RWPE2 (cell line): ENCODE measurements around the gene THSD4.

ENCODE experiments used
- ATAC-seq: fragments of 200-7000 bp; cut with Tn5 transposase; 3 replicates; pipeline ENCODE4 v1.9.1; 2021; ENCODE audit warnings: low read depth
- DNase-seq: peaks from one replicate; pipeline ENCODE4 v3.0.0-alpha.2; 2020; ENCODE audit warnings: low spot score
- H3K27ac ChIP-seq: fragments of 450-650 bp; 2 replicates; pipeline ENCODE4 v1.5.1; 2017; ENCODE audit warnings: mild to moderate bottlenecking; ENCODE audit not compliant: poor library complexity, severe bottlenecking
- H3K27me3 ChIP-seq: fragments of 250-450 bp; sonication (Bioruptor Pico); 2 replicates; pipeline ENCODE4 v1.5.1; 2021; ENCODE audit warnings: mild to moderate bottlenecking, moderate library complexity; ENCODE audit not compliant: insufficient read depth, poor library complexity, severe bottlenecking
- H3K36me3 ChIP-seq: fragments of 250-450 bp; sonication (Bioruptor Pico); 2 replicates; pipeline ENCODE4 v1.5.1; 2020; ENCODE audit warnings: low read depth, mild to moderate bottlenecking, moderate library complexity
- H3K4me1 ChIP-seq: fragments of 250-450 bp; sonication (Bioruptor Pico); 2 replicates; pipeline ENCODE4 v1.5.1; 2021; ENCODE audit warnings: mild to moderate bottlenecking, moderate library complexity; ENCODE audit not compliant: insufficient read depth, poor library complexity, severe bottlenecking
- H3K4me3 ChIP-seq: fragments of 250-450 bp; sonication (Bioruptor Pico); 2 replicates; pipeline ENCODE4 v1.5.1; 2021; ENCODE audit warnings: mild to moderate bottlenecking, moderate library complexity; ENCODE audit not compliant: severe bottlenecking
- H3K9me3 ChIP-seq: fragments of 250-450 bp; sonication (Bioruptor Pico); 2 replicates; pipeline ENCODE4 v1.5.1; 2021; ENCODE audit warnings: mild to moderate bottlenecking, moderate library complexity; ENCODE audit not compliant: severe bottlenecking
- CTCF ChIP-seq: fragments of 450-650 bp; IDR thresholded peaks from one replicate; pipeline ENCODE4 v1.5.1; 2017; ENCODE audit warnings: mild to moderate bottlenecking, moderate library complexity; ENCODE audit not compliant: poor library complexity, severe bottlenecking

The THSD4 gene

GRCh38 chr15:71581398-71581930 is 466.2 kb downstream of the THSD4 start:
- H3K9me3 ChIP-seq: peaks cover 9% of the 10 kb centered on the region
- H3K36me3 ChIP-seq: peaks cover 5% of the 10 kb centered on the region; the same call in 1 of the 2 replicates
- H3K4me3 ChIP-seq: no peak overlapping the region
- no peak for DNase-seq
- no peak for TF ChIP-seq CTCF
- H3K27me3 ChIP-seq: no peaks in the 10 kb centered on the region
- peaks cover 7% of the 10 kb centered on the region for H3K4me1 ChIP-seq
- H3K27ac ChIP-seq: no peak overlapping the region
- ATAC-seq: no peak

- H3K9me3 ChIP-seq: peaks cover 9% of the 10 kb centered on the region
- H3K27me3 ChIP-seq: no peaks in the 10 kb centered on the region
- no peak overlapping the region for H3K27ac ChIP-seq
- no peak for ATAC-seq
- peaks cover 8% of the 10 kb centered on the region for H3K4me1 ChIP-seq
- H3K4me3 ChIP-seq: no peak overlapping the region
- peaks cover 5% of the 10 kb centered on the region; the same call in 1 of the 2 replicates for H3K36me3 ChIP-seq
- TF ChIP-seq CTCF: no peak
- no peak for DNase-seq
Observed at GRCh38 chr15:71585159-71585558, 469.9 kb downstream of the THSD4 start.

- ATAC-seq: no peak
- peaks cover 8% of the 10 kb centered on the region for H3K4me1 ChIP-seq
- no peaks in the 10 kb centered on the region for H3K27me3 ChIP-seq
- H3K36me3 ChIP-seq: peaks cover 5% of the 10 kb centered on the region; the same call in 1 of the 2 replicates
- H3K27ac ChIP-seq: no peak overlapping the region
- H3K4me3 ChIP-seq: no peak overlapping the region
- peaks cover 9% of the 10 kb centered on the region for H3K9me3 ChIP-seq
- DNase-seq: no peak
- no peak for TF ChIP-seq CTCF
Observed at GRCh38 chr15:71586463-71586862, 471.2 kb downstream of the THSD4 start.

- Histone ChIP-seq H3K27me3 (no peaks in the 10 kb centered on the region), H3K4me3 (no peak overlapping the region), H3K27ac (peak overlapping the region; percentile 2), H3K36me3 (peaks cover 5% of the 10 kb centered on the region; the same call in 1 of the 2 replicates), H3K4me1 (peaks cover 8% of the 10 kb centered on the region), H3K9me3 (peaks cover 6% of the 10 kb centered on the region)
- DNase-seq (no peak), ATAC-seq (peak; percentile 98)
- TF ChIP-seq CTCF: no peak
Observed at GRCh38 chr15:71588746-71589145, 473.5 kb downstream of the THSD4 start.

- TF ChIP-seq CTCF: no peak
- DNase-seq (no peak), ATAC-seq (no peak)
- Histone ChIP-seq H3K4me3 (no peak overlapping the region), H3K9me3 (no peaks in the 10 kb centered on the region), H3K36me3 (no peaks in the 10 kb centered on the region), H3K27ac (no peak overlapping the region), H3K4me1 (peaks cover 8% of the 10 kb centered on the region), H3K27me3 (no peaks in the 10 kb centered on the region)
Observed at GRCh38 chr15:71591057-71591456, 475.8 kb downstream of the THSD4 start.
